ENCODE measurements around the gene PAXX. TPM values are rescaled to one million over a fixed set of nuclear protein-coding genes. Genes with fewer than 3 reads are reported as not detected.

PAXX gene
- total and polyA plus RNA-seq, 9 of the 15 experiments (the other 6 are each of a cell fraction or from before 2014, with no cell fraction given), result 1.2 to 175 (median 38.5) TPM

GRCh38 chr9:136984464-136985026 is 7.7 kb upstream of the PAXX start:
- ATAC-seq, result no peak

More at GRCh38 chr9:136984464-136985026, 7.7 kb upstream of the PAXX start:
- intact Hi-C loops (cut with micrococcal nuclease), result no loop called here
- POLR2A ChIA-PET, result no interaction called here
- FAIRE-seq, result no peak
- CTCF ChIA-PET (ENCODE audit: low intra/inter-chr PET ratio), result no interaction called here
- no peak for DNase-seq (ENCODE audit: extremely low read depth in 1 of 4, low spot score in 3 of 4)
- no peaks in the 10 kb centered on the region for H3K9me3 ChIP-seq (replicated peaks; ENCODE audit: control insufficient read depth, insufficient read depth, low read depth, low read length)
- no peaks in the 10 kb centered on the region for H3K79me2 ChIP-seq (ENCODE audit: control insufficient read depth, insufficient read depth, low read length)
- in situ Hi-C loops (cut with MboI), result no loop called here
- no peak overlapping the region for H3K27ac ChIP-seq (ENCODE audit: extremely low read depth, low read depth, low read length)
- no peak overlapping the region for H3K4me3 ChIP-seq
- no TSS peak for BruUV-seq (replicated peaks)
- WGBS (ENCODE audit: insufficient coverage, low coverage, missing lambda C conversion rate), result 87% methylated on average over 7 of the region's 29 CpGs
- peak overlapping the region in 1 of 2 experiments; percentile 43; a peak in 1 of 4 replicates for H3K9ac ChIP-seq (ENCODE audit: insufficient read depth in 1 of 2, low read depth in 2 of 2, low read length in 2 of 2)
- TF ChIP-seq COPS2 (conservative IDR thresholded peaks at IDR 0.05), result no peak
- TF ChIP-seq MGA (IDR thresholded peaks at IDR 0.05), result no peak
- no peak for TF ChIP-seq ZSCAN32 (CRISPR knock-in tag; IDR thresholded peaks at IDR 0.05)
- no peak for TF ChIP-seq NFE2 (IDR thresholded peaks at IDR 0.05; ENCODE audit: low read depth)
- no peaks in the 10 kb centered on the region for H4K20me1 ChIP-seq (replicated peaks; ENCODE audit: control insufficient read depth, insufficient read depth, low read length)
- H3K4me1 ChIP-seq (replicated peaks in 1 of 2; ENCODE audit: control insufficient read depth in 2 of 2, insufficient read depth in 2 of 2, low read length in 2 of 2), result peaks cover 9 to 62% of the 10 kb centered on the region in 2 experiments; a peak in 4 of 5 replicates
- no peak overlapping the region for H3K4me2 ChIP-seq (ENCODE audit: insufficient read depth, low read length)
- H2AFZ ChIP-seq (ENCODE audit: low read depth, low read length), result no peak overlapping the region
- no peaks in the 10 kb centered on the region for H3K9me1 ChIP-seq (ENCODE audit: control insufficient read depth, insufficient read depth, low read length)
- no peaks in the 10 kb centered on the region for H3K27me3 ChIP-seq (ENCODE audit: control insufficient read depth in 2 of 2, insufficient read depth in 2 of 2, low read length in 2 of 2)
- no peaks in the 10 kb centered on the region for H3K36me3 ChIP-seq (ENCODE audit: control insufficient read depth, insufficient read depth, low read length)

Data from K562 (cell line).